Stimulated activated CD4-positive, alpha-beta T cell treated with anti-CD3 and anti-CD28 coated beads, Interleukin-2, amount 100 ng/mL, for 48 hours (primary cell): ENCODE data around the gene SPIRE1.
"Not testable (repeated sequence)": the region's sequence is repeated elsewhere in the genome, so short reads cannot be mapped to it uniquely, and the experiment has no call there.

Experiments
- DNase-seq, 2 donors: peaks; one replicate each; pipeline ENCODE4 v3.0.0-alpha.2; 2020

Gene SPIRE1

DNA sequence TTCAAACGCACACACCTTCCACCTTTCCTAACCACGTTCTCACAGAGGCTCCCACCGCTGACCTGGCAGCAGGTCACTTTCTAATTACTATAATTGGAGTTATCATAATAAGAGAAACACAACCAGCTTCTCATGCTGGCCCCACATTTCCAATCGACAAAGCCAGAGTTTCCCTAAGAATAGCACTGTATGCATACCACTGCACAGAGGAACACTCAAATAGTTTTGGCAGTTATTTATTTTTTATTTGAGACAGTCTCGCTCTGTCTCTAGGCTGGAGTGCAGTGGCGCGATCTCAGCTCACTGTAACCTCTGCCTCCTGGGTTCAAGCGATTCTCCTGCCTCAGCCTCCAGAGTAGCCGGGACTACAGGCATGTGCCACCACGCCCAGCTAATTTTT is 176.0 kb downstream of the SPIRE1 start:
- DNase-seq: not testable (repeated sequence)

- DNase-seq: no peak
These were observed 177.9 kb downstream of the SPIRE1 start for GRCh38 chr18:12479982-12480381.

DNA sequence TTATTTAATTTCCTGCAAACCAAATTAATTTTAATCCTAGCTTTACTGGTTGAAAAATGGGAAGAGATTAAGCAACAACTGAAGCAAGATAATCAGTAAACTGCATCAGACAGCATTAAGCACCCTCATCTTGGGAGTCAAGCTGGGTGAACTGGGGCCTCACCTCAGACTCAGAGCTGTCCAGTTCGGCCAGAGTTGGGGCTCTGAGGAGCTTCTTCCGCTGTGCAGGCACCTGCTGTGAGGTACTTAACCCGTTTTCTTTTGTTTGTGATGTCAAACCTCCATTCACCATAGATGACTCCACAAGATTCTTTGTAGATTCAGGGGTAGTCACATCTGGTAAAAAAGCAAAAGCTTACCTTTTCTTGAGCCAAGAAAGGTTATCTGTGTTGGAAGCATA is 178.4 kb downstream of the SPIRE1 start:
- DNase-seq: no peak

- no peak for DNase-seq
These were observed 179.4 kb downstream of the SPIRE1 start for GRCh38 chr18:12478269-12479047.

GRCh38 chr18:12477606-12478005 is 180.3 kb downstream of the SPIRE1 start:
- DNase-seq: no peak

DNA sequence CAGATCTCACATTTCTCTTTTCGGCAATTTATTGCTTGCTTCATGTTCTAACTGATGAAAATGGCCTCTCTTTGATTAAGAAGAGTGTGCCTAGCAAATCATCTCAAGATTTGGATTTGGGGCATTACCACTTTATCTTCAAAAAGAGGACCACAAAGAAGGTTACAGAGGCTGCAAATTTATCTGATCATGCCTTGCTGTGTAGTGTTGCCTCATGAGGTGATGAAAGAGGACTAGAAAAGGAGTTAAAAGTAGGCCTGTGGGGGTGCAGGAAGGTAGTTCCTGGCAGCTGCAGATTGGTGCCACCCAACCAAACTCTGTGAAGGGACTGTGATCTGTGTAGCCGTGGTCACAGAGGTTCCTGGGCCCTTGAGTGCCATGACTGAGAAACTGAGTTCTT is 181.0 kb downstream of the SPIRE1 start:
- no peak for DNase-seq

GRCh38 chr18:12474876-12475275 is 183.0 kb downstream of the SPIRE1 start:
- DNase-seq: no peak

DNA sequence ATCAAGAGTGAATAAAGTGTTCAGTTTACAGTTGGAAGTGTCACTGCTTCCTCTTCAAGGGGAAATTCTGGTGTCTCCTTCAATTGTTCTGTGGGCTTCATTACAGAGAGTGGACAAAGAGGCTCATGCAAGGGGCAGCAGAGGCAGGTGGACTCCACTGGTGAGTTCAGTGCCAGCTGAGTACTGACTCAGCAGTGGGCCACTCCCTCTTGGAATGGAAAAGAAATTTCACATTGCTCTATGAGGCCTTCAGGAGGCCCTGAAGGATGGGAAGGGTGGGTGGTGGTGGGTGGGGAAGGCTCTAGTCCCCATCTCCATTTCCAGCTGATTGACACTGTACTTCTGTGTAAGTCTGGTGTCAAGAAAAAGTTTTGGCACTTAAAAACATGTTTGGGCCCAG is 183.8 kb downstream of the SPIRE1 start:
- no peak for DNase-seq

DNA sequence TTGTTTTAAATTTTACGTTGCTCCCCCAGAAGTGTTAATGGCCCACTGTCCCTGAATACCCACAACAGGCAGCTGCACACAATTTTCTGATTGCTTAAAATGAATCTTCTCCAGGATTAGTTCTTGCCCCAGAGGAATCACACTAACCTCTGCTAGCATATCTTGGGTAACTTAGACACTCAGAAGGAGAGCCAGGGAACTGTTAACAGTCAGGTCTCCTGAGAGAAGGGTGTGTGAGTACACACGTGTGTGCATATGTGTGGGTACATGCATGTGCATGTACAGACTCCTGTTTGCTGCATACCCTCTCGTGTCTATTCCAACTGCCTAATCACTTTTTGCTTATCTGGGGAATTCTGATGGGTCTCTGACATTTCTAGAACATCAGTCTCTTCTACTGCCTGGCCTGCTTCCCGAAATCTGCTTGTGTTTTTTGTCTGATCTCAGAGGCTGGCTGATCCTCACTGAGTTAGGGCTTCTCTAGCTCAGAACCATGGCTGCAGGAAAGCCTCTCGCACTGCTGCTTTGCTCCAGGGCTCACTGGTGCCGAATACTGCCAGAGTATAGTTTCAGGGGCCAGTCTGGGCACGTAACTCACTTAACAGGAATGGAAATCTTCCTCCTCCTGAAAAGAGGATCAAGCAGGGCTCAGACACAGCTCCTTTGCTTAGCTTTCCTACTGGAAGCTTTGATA is 187.4 kb downstream of the SPIRE1 start:
- no peak for DNase-seq

GRCh38 chr18:12468445-12468844 is 189.5 kb downstream of the SPIRE1 start:
- DNase-seq: no peak

DNA sequence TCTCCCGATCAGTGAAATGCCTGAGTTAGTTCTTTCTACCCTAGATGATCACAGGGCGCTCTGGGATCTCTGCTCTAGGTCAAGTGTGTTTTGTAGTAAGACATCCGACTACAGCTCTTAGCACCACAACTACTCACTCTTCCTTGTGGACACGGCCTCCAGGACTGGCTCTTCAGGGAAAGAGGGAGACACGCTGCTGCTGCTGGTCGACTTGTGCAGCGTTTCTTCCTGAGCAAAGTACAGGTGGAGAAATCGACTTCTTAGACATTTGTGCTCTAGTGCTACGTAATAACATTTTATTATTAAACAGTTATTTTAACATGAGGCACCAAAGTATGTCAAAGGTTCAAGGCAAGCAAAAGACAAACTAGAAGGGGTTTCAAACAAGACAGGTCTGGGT is 193.2 kb downstream of the SPIRE1 start:
- DNase-seq: no peak

- no peak for DNase-seq
These were observed 194.7 kb downstream of the SPIRE1 start for GRCh38 chr18:12463191-12463590.

GRCh38 chr18:12462242-12462641 is 195.7 kb downstream of the SPIRE1 start:
- DNase-seq: no peak

- no peak for DNase-seq
These were observed 196.6 kb downstream of the SPIRE1 start for GRCh38 chr18:12461326-12461725.

- DNase-seq: no peak
These were observed 197.0 kb downstream of the SPIRE1 start for GRCh38 chr18:12460874-12461273.

DNA sequence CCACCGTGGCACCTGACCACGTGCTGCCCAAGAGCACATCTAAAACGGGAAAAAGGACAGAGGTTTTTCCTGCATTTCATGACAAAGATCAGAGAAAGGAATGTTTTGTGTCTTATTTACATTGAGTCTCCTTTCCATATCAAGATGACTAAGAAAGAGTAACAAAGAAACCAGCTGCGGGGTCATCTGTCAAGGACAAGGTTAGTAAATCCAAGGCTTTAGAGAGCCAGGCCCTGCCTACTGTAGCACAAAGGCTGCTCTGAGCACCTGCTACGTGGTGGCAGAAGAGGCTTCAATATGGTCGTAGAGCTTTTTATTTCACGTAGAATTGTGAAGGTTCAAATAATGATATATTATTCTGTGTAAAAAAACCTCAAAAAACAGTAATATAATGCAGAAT is 199.1 kb downstream of the SPIRE1 start:
- no peak for DNase-seq

DNA sequence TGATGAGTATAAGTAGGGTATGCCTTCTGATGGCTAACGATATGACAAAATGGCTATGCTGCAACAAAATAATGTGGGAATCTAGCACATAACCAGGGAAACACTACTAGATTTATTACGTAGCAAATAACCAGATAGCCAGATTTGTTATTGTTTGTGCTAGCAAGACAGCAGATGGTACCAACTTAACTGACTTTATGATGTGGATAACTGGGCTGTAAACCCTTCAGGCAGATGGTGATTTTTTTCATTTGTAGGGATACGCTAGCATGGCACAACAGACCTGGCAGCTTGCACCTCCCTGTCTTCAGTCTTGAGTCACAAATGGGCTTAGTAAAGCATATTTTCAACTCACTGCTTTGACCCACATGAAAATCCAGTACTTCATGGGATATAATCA is 201.5 kb downstream of the SPIRE1 start:
- no peak for DNase-seq

DNA sequence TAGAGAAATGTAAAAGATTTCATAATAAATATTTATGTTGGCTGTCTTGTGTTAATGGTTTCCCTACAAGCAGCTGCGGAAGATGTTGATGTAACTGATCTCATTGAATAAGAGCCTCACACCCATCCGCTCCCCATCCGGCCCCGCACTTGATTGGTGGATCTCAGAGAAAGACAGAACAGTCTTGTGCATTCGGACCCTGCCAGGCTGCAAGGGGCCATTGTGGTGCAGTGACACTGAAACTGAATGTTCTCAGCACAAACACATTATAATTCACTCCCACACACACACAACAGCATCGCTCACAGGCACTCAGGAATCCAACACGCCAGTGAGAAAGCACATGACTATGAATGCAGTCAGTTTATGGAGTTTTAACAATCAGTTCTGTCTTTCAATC is 202.4 kb downstream of the SPIRE1 start:
- DNase-seq: no peak

DNA sequence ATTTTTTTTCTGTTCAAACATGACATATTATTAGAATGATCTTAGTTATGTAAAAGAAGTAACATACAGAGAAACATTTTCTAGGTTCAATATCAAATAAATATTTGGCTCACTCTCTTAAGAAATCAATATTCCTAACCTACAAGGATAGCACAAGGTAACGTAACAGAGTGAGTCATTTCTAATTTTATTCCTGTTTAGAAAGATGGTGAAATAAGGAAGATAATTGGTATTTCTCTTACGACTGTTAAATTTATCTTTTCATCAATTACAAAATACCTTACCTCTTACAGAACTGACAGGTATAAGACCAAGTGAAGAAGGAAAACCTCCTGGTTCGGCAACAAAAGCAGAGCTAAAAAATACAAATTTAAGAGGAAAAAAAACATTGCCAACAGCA is 205.1 kb downstream of the SPIRE1 start:
- no peak for DNase-seq

DNA sequence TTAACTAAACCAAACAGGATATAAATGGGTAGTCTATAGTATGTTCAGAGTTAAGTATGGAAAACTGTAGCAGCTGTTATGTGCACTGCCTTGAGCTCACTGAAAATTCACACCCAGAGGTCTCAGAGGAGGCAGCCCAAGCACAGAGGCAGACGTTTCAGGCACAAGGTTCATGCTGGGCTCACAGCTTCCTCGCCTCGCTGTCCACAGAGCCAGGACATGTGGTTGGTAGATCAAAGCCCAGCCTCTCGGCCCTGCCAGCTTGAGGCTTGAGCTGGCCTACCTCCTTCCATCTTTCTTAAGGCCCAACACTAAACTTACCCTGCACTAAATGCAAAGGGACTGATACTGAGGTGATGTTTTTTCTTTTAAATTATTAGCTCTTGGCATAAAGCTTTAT is 206.5 kb downstream of the SPIRE1 start:
- no peak for DNase-seq

DNA sequence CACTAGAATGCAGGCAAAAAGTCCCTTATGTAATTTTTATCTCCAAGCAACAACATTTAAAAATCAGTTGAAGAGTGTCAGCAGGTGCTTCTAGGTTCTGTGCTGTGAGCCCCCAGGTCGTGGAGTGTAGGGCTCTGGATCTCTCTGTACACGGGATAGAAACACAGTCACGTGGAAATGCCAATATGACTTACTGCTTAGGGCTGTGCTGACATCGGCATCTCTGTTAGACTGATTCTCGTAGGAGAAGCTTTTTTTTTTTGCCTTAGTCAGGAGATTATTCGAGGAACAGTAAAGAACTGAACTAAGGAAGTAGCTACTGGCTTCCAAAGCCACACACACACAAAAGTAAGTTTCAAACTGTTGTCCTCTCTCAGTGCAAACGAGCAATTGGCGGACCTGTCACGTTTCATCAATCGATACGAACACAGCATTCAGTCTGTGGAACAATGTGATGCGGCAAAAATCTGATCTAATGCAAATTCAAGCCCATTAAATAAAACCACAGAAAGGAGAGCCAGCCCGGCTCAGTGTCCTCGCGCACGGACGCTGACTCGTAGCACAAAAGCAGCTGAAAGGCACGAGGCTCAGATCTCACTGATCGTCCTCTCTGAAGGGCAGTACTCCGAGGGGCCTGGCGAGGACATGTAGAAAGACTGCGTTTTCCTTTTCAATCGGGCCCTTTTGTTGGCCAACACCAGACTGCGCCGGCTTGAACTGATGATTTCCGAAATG is 208.7 kb downstream of the SPIRE1 start:
- no peak for DNase-seq

DNA sequence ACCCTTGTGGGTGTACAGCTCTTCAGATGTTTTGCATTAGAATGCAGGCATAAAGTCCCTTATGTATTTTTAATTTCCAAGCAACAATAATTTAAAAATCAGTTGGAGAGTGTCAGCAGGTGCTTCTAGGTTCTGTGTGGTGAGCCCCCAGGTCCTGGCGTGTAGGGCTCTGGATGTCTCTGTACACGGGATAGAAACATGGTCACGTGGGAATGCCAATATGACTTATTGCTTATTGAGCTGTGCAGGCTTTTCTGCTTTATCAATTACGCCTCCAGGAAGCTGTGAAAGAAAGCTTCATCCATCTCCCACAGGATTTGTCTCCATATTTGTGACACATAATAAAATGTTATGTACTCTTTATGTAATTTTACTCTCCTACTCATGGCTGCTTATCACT is 212.4 kb downstream of the SPIRE1 start:
- no peak for DNase-seq

DNA sequence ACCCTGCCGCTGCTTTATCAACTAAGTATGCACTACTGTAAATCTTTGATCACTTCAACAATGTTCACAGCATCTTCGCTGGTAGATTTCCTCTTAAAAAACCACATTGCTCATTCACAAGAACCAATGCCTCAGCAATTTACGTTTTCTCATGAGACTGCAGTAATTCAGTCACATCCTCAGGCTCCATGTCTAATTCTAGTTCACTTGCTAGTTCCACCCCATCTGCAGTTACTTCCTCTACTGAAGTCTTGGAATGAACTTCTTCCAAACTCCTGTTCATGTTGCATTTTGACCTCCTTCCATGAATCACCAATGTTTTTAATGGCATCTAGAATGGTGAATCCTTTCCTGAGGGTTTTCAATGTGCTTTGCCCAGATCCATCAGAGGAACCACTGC is 214.4 kb downstream of the SPIRE1 start:
- no peak for DNase-seq

DNA sequence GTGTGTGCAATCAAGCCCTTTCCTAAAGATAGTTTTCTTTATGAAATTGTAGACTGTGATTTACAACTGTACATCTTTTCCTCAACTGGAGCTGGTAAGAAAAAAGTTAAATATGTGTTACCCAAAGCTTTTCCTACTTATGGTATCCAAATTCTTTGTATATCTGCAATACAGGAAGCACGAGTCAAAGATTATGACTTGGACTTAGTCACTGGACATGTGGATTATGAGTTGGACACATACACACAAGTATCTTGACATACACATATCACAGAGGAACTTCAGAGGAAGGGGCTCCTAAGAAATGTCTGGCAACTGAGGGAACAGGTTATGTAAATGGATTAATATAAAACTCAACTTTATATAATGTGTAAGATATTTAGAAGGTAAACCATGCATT is 215.0 kb downstream of the SPIRE1 start:
- DNase-seq: no peak
